ENCODE data around the gene CCDC180.

GRCh38 chr9:97297889-97298288 is 9.6 kb upstream of the CCDC180 start:
- TF ChIP-seq CTCF (conservative IDR thresholded peaks at IDR 0.05; ENCODE audit: low read depth in 2 of 2) (no peak), EZH2 (IDR thresholded peaks at IDR 0.05; ENCODE audit: low read depth, unreplicated experiment) (no peak), POLR2AphosphoS5 (IDR thresholded peaks at IDR 0.05; ENCODE audit: low read depth) (no peak), CREB1 (CRISPR knock-in tag; IDR thresholded peaks at IDR 0.05; ENCODE audit: low read depth) (no peak)

All from GM23338 (cell line).